Measurements from ENCODE around the gene PPAN. TPM values are rescaled to one million over a fixed set of nuclear protein-coding genes. Genes with fewer than 3 reads are reported as not detected.

Gene PPAN
- total and polyA plus RNA-seq, 4 donors: 13.1 to 30.9 (median 24.5) TPM

- no peak overlapping the region for H3K4me3 ChIP-seq (ENCODE audit: low read length in 2 of 2)
- no peak overlapping the region for H3K27ac ChIP-seq (ENCODE audit: low read depth in 1 of 2, low read length in 2 of 2)
- H3K36me3 ChIP-seq (ENCODE audit: control insufficient read depth in 1 of 2, insufficient read depth in 2 of 2, low read length in 1 of 2): peaks cover 3 to 15% of the 10 kb centered on the region in 2 donors
- ATAC-seq (ENCODE audit: low FRiP score) (no peak), DNase-seq (no peak)
- 92 to 94% methylated on average over 27 of the region's 27 CpGs for WGBS, 2 donors
- H3K9me3 ChIP-seq (ENCODE audit: control insufficient read depth, low read length): no peaks in the 10 kb centered on the region
- H3K27me3 ChIP-seq (ENCODE audit: control insufficient read depth in 1 of 2, insufficient read depth in 2 of 2, low read length in 1 of 2): no peaks in the 10 kb centered on the region
- no peaks in the 10 kb centered on the region for H3K4me1 ChIP-seq (ENCODE audit: control insufficient read depth in 1 of 2, insufficient read depth in 2 of 2, low read length in 2 of 2)
- intact Hi-C loops (cut with DNase I): no loop called here
These were observed 33.0 kb downstream of the PPAN start for GRCh38 chr19:10138879-10139795.

GRCh38 chr19:10139952-10140351 lies 33.8 kb downstream of the PPAN start:
- Histone ChIP-seq H3K27me3 (ENCODE audit: control insufficient read depth in 1 of 2, insufficient read depth in 2 of 2, low read length in 1 of 2) (no peaks in the 10 kb centered on the region), H3K9me3 (ENCODE audit: control insufficient read depth, low read length) (no peaks in the 10 kb centered on the region), H3K27ac (ENCODE audit: low read depth in 1 of 2, low read length in 2 of 2) (no peak overlapping the region), H3K4me1 (ENCODE audit: control insufficient read depth in 1 of 2, insufficient read depth in 2 of 2, low read length in 2 of 2) (no peaks in the 10 kb centered on the region), H3K36me3 (ENCODE audit: control insufficient read depth in 1 of 2, insufficient read depth in 2 of 2, low read length in 1 of 2) (peaks cover 3 to 14% of the 10 kb centered on the region in 2 donors), H3K4me3 (ENCODE audit: low read length in 2 of 2) (no peak overlapping the region)
- intact Hi-C loops (cut with DNase I): no loop called here
- ATAC-seq (ENCODE audit: low FRiP score) (no peak), DNase-seq (no peak)
- WGBS, 2 donors: 95 to 96% methylated on average over 23 of the region's 23 CpGs

- Histone ChIP-seq H3K27me3 (ENCODE audit: control insufficient read depth in 1 of 2, insufficient read depth in 2 of 2, low read length in 1 of 2) (no peaks in the 10 kb centered on the region), H3K9me3 (ENCODE audit: control insufficient read depth, low read length) (no peaks in the 10 kb centered on the region), H3K4me3 (ENCODE audit: low read length in 2 of 2) (no peak overlapping the region), H3K27ac (ENCODE audit: low read depth in 1 of 2, low read length in 2 of 2) (no peak overlapping the region), H3K36me3 (ENCODE audit: control insufficient read depth in 1 of 2, insufficient read depth in 2 of 2, low read length in 1 of 2) (peaks cover 3 to 19% of the 10 kb centered on the region in 2 donors), H3K4me1 (ENCODE audit: control insufficient read depth in 1 of 2, insufficient read depth in 2 of 2, low read length in 2 of 2) (no peaks in the 10 kb centered on the region)
- intact Hi-C loops (cut with DNase I): no loop called here
- DNase-seq: no peak
- ATAC-seq (ENCODE audit: low FRiP score): no peak
- 92% methylated on average over 13 of the region's 13 CpGs for WGBS, 2 donors
These were observed 35.3 kb downstream of the PPAN start for GRCh38 chr19:10141479-10141878.

- H3K36me3 ChIP-seq (ENCODE audit: control insufficient read depth in 1 of 2, insufficient read depth in 2 of 2, low read length in 1 of 2): peaks cover 3 to 19% of the 10 kb centered on the region in 2 donors
- WGBS, 2 donors: 96 to 97% methylated on average over 18 of the region's 18 CpGs
- intact Hi-C loops (cut with DNase I): no loop called here
- DNase-seq (no peak), ATAC-seq (ENCODE audit: low FRiP score) (no peak)
- H3K27ac ChIP-seq (ENCODE audit: low read depth in 1 of 2, low read length in 2 of 2): no peak overlapping the region
- H3K4me3 ChIP-seq (ENCODE audit: low read length in 2 of 2): no peak overlapping the region
- no peaks in the 10 kb centered on the region for H3K9me3 ChIP-seq (ENCODE audit: control insufficient read depth, low read length)
- H3K27me3 ChIP-seq (ENCODE audit: control insufficient read depth in 1 of 2, insufficient read depth in 2 of 2, low read length in 1 of 2): no peaks in the 10 kb centered on the region
- H3K4me1 ChIP-seq (ENCODE audit: control insufficient read depth in 1 of 2, insufficient read depth in 2 of 2, low read length in 2 of 2): no peaks in the 10 kb centered on the region
These were observed 35.8 kb downstream of the PPAN start for GRCh38 chr19:10141973-10142372.

- no peaks in the 10 kb centered on the region for H3K4me1 ChIP-seq (ENCODE audit: control insufficient read depth in 1 of 2, insufficient read depth in 2 of 2, low read length in 2 of 2)
- H3K27me3 ChIP-seq (ENCODE audit: control insufficient read depth in 1 of 2, insufficient read depth in 2 of 2, low read length in 1 of 2): no peaks in the 10 kb centered on the region
- H3K9me3 ChIP-seq (ENCODE audit: control insufficient read depth, low read length): no peaks in the 10 kb centered on the region
- WGBS, 2 donors: 89% methylated on average over 15 of the region's 15 CpGs
- no peak overlapping the region for H3K4me3 ChIP-seq (ENCODE audit: low read length in 2 of 2)
- intact Hi-C loops (cut with DNase I): no loop called here
- ATAC-seq (ENCODE audit: low FRiP score) (no peak), DNase-seq (no peak)
- peaks cover 3 to 19% of the 10 kb centered on the region in 2 donors for H3K36me3 ChIP-seq (ENCODE audit: control insufficient read depth in 1 of 2, insufficient read depth in 2 of 2, low read length in 1 of 2)
- H3K27ac ChIP-seq (ENCODE audit: low read depth in 1 of 2, low read length in 2 of 2): no peak overlapping the region
These were observed 36.7 kb downstream of the PPAN start for GRCh38 chr19:10142701-10143375.

- Histone ChIP-seq H3K4me3 (ENCODE audit: low read length in 2 of 2) (no peak overlapping the region), H3K9me3 (ENCODE audit: control insufficient read depth, low read length) (no peaks in the 10 kb centered on the region), H3K27me3 (ENCODE audit: control insufficient read depth in 1 of 2, insufficient read depth in 2 of 2, low read length in 1 of 2) (no peaks in the 10 kb centered on the region), H3K27ac (ENCODE audit: low read depth in 1 of 2, low read length in 2 of 2) (no peak overlapping the region), H3K4me1 (ENCODE audit: control insufficient read depth in 1 of 2, insufficient read depth in 2 of 2, low read length in 2 of 2) (no peaks in the 10 kb centered on the region), H3K36me3 (ENCODE audit: control insufficient read depth in 1 of 2, insufficient read depth in 2 of 2, low read length in 1 of 2) (peaks cover 3 to 16% of the 10 kb centered on the region in 2 donors)
- 92 to 93% methylated on average over 11 of the region's 11 CpGs for WGBS, 2 donors
- intact Hi-C loops (cut with DNase I): no loop called here
- no peak for DNase-seq
- ATAC-seq (ENCODE audit: low FRiP score): no peak
These were observed 37.5 kb downstream of the PPAN start for GRCh38 chr19:10143681-10144080.

GRCh38 chr19:10144361-10144760 lies 38.2 kb downstream of the PPAN start:
- peaks cover 3 to 14% of the 10 kb centered on the region in 2 donors for H3K36me3 ChIP-seq (ENCODE audit: control insufficient read depth in 1 of 2, insufficient read depth in 2 of 2, low read length in 1 of 2)
- no peak for ATAC-seq (ENCODE audit: low FRiP score)

GRCh38 chr19:10145031-10145430 lies 38.9 kb downstream of the PPAN start:
- H3K36me3 ChIP-seq (ENCODE audit: control insufficient read depth in 1 of 2, insufficient read depth in 2 of 2, low read length in 1 of 2): peaks cover 3 to 8% of the 10 kb centered on the region in 2 donors
- intact Hi-C loops (cut with DNase I): no loop called here
- no peak overlapping the region for H3K4me3 ChIP-seq (ENCODE audit: low read length in 2 of 2)
- H3K27ac ChIP-seq (ENCODE audit: low read depth in 1 of 2, low read length in 2 of 2): no peak overlapping the region
- ATAC-seq (ENCODE audit: low FRiP score): no peak
- no peaks in the 10 kb centered on the region for H3K27me3 ChIP-seq (ENCODE audit: control insufficient read depth in 1 of 2, insufficient read depth in 2 of 2, low read length in 1 of 2)
- 93 to 95% methylated on average over 10 of the region's 10 CpGs for WGBS, 2 donors
- no peaks in the 10 kb centered on the region for H3K4me1 ChIP-seq (ENCODE audit: control insufficient read depth in 1 of 2, insufficient read depth in 2 of 2, low read length in 2 of 2)
- H3K9me3 ChIP-seq (ENCODE audit: control insufficient read depth, low read length): no peaks in the 10 kb centered on the region
- DNase-seq: no peak

More at GRCh38 chr19:10144361-10144760, 38.2 kb downstream of the PPAN start:
- Histone ChIP-seq H3K27ac (ENCODE audit: low read depth in 1 of 2, low read length in 2 of 2) (no peak overlapping the region), H3K4me1 (ENCODE audit: control insufficient read depth in 1 of 2, insufficient read depth in 2 of 2, low read length in 2 of 2) (no peaks in the 10 kb centered on the region), H3K4me3 (ENCODE audit: low read length in 2 of 2) (no peak overlapping the region), H3K27me3 (ENCODE audit: control insufficient read depth in 1 of 2, insufficient read depth in 2 of 2, low read length in 1 of 2) (no peaks in the 10 kb centered on the region), H3K9me3 (ENCODE audit: control insufficient read depth, low read length) (no peaks in the 10 kb centered on the region)
- intact Hi-C loops (cut with DNase I): no loop called here
- 92 to 93% methylated on average over 10 of the region's 10 CpGs for WGBS, 2 donors
- DNase-seq: no peak

Measured in aorta (tissue), 5 donors.